Lower lobe of right lung (tissue), 2 donors: ENCODE data around the gene KRCC1. TPM values are rescaled to one million over a fixed set of nuclear protein-coding genes. Genes with fewer than 3 reads are reported as not detected.
"Not testable (repeated sequence)": the region's sequence is repeated elsewhere in the genome, so short reads cannot be mapped to it uniquely, and the experiment has no call there.

Source experiments
- ATAC-seq, 2 donors: fragments of 200-7000 bp; cut with Tn5 transposase; one replicate each; pipeline ENCODE4 v1.9.1; 2020 to 2022; ENCODE audit warnings: mild to moderate bottlenecking in 2 of 2, moderate library complexity in 2 of 2
- DNase-seq: peaks from one replicate; pipeline ENCODE4 v3.0.0-alpha.2; 2020
- H3K27ac ChIP-seq: fragments of 200-600 bp; one replicate; pipeline ENCODE4 v1.8.0; 2022
- H3K27me3 ChIP-seq: fragments of 200-600 bp; one replicate; pipeline ENCODE4 v1.8.0; 2022; ENCODE audit warnings: low read depth
- H3K36me3 ChIP-seq: fragments of 200-600 bp; one replicate; pipeline ENCODE4 v1.8.0; 2022; ENCODE audit warnings: mild to moderate bottlenecking
- H3K4me1 ChIP-seq: fragments of 200-600 bp; one replicate; pipeline ENCODE4 v1.8.0; 2022
- H3K4me3 ChIP-seq: fragments of 200-600 bp; one replicate; pipeline ENCODE4 v1.8.0; 2022; ENCODE audit warnings: mild to moderate bottlenecking
- H3K9me3 ChIP-seq: fragments of 200-600 bp; one replicate; pipeline ENCODE4 v1.8.0; 2022
- intact Hi-C: fragments of 100-400 bp; cut with DNase I; formaldehyde crosslinking; loops from one replicate; pipeline ENCODE4 v1.11.0; 2022
- total RNA-seq: library from RNA; stranded (reverse); fragmentation: NEBNext Ultra II Directional; extraction: Animal tissue kit (Norgen Biotek cat#: 25700); gene quantifications from one replicate; pipeline ENCODE4 v1.2.1, GENCODE V29; 2021
- TF ChIP-seq, protein P1 (sequence below): fragments of 200-600 bp; IDR thresholded peaks from one replicate; pipeline ENCODE4 v1.8.0; 2022; ENCODE audit warnings: antibody characterized with exemption, mild to moderate bottlenecking
- donor health status: DM: no; HTN: yes; CAD: no; lungs with severe emphysema.

KRCC1 gene
- total RNA-seq, 1 donor from 2014 or later, result 24.7 TPM

DNA sequence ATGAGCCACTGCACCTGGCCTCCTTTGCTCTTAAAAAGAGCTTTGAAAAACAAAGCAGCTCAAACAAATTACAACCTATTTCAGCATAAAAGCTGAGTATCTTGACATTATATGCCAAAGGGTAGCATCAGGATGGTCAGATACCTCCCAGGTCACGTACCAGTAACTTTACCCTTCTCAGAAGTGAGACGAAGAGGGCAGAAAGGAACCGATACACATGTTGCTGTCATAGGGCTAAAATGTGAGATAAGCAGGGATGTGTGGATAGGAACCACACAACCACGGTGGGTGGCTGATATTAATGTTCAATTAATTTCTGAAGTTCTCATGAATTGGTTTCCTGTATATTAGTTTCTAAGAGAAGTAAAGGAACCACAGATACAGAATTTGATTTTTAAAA is 26.7 kb downstream of the KRCC1 start:
- DNase-seq (no peak), ATAC-seq (no peak)
- peaks cover 68% of the 10 kb centered on the region for H3K36me3 ChIP-seq
- H3K4me1 ChIP-seq, result no peaks in the 10 kb centered on the region
- H3K4me3 ChIP-seq, result no peak overlapping the region
- TF ChIP-seq, protein P1, sequence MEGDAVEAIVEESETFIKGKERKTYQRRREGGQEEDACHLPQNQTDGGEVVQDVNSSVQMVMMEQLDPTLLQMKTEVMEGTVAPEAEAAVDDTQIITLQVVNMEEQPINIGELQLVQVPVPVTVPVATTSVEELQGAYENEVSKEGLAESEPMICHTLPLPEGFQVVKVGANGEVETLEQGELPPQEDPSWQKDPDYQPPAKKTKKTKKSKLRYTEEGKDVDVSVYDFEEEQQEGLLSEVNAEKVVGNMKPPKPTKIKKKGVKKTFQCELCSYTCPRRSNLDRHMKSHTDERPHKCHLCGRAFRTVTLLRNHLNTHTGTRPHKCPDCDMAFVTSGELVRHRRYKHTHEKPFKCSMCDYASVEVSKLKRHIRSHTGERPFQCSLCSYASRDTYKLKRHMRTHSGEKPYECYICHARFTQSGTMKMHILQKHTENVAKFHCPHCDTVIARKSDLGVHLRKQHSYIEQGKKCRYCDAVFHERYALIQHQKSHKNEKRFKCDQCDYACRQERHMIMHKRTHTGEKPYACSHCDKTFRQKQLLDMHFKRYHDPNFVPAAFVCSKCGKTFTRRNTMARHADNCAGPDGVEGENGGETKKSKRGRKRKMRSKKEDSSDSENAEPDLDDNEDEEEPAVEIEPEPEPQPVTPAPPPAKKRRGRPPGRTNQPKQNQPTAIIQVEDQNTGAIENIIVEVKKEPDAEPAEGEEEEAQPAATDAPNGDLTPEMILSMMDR, result no peak
- intact Hi-C loops, result no loop called here
- no peak overlapping the region for H3K27ac ChIP-seq
- no peaks in the 10 kb centered on the region for H3K27me3 ChIP-seq
- H3K9me3 ChIP-seq, result no peaks in the 10 kb centered on the region

DNA sequence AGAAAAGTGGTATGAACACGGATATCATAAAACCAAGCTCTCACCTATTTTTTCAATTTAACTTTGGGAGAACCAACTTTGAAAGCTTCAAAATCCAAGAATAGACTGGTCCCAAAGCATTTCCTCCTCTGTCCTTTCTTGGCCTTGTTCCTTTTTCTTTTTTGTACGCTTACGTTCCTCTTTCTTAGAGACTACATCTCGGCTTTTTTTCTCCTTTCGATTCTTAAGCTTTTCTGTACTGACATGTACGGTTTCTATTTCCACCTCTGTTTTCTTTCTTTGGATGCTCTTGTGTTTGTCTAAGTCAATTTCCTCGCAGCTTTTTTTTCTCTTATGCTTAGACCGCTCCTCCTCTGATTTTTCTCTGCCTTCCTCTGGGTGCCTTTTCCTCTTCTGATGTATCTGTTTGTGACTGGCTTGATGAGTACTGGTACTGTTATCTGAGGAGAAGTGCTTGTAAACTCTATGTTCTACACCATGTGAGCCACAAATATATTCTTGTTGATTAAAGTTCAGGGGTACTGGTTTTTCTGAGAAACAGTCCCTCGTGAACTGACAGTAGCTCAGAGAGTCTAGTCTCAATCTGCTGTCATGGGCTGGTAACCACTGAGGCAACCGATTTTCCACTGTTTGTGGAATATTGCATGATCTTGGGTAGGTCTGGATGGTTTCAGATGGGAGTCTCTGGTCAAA is 27.7 kb downstream of the KRCC1 start:
- intact Hi-C loops, result no loop called here
- ATAC-seq (no peak), DNase-seq (no peak)
- Histone ChIP-seq H3K4me3 (no peak overlapping the region), H3K27ac (no peak overlapping the region), H3K36me3 (peaks cover 57% of the 10 kb centered on the region), H3K4me1 (no peaks in the 10 kb centered on the region), H3K27me3 (no peaks in the 10 kb centered on the region), H3K9me3 (no peaks in the 10 kb centered on the region)
- TF ChIP-seq, protein P1, result no peak

DNA sequence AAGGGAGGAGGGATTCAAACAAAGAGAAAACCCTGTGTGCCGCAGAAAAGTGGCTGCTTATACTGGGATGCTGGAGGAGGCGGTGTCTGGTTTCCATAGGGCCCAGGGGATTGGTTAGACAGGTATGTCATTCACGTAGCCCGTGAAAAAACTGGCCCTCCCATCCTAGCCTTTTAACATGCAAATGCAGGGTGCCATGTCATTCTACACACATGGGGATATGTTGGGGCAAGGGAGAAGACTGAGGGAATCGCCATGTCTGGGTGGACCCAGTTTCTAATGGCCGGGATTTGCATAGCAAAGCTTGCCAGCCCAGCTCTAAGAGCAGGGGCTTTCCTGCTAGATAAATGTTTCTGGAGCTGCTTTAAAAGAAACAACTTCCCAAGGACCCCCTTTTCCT is 31.1 kb downstream of the KRCC1 start:
- ATAC-seq (no peak), DNase-seq (no peak)
- Histone ChIP-seq H3K4me1 (no peaks in the 10 kb centered on the region), H3K4me3 (no peak overlapping the region), H3K36me3 (peaks cover 24% of the 10 kb centered on the region), H3K27me3 (no peaks in the 10 kb centered on the region), H3K27ac (no peak overlapping the region), H3K9me3 (no peaks in the 10 kb centered on the region)
- intact Hi-C loops, result no loop called here
- TF ChIP-seq, protein P1, result no peak

DNA sequence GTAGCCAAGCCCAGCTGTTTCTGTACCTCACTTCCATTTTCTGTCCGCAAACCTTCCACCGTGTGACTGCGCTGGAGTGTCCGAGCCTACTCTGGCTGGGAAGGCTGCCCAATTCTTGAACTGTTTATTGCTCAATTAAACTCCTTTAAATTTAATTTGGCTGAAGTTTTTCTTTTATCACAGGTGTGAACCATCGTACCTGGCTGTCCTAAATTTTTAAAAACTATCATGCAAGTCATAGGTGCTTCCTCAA is 33.0 kb downstream of the KRCC1 start:
- no peaks in the 10 kb centered on the region for H3K4me1 ChIP-seq
- intact Hi-C loops, result no loop called here
- no peaks in the 10 kb centered on the region for H3K27me3 ChIP-seq
- TF ChIP-seq, protein P1, result no peak
- DNase-seq, result no peak
- no peaks in the 10 kb centered on the region for H3K9me3 ChIP-seq
- peaks cover 5% of the 10 kb centered on the region for H3K36me3 ChIP-seq
- no peak overlapping the region for H3K4me3 ChIP-seq
- ATAC-seq, result peak in 1 of 2 donors; percentile 51
- no peak overlapping the region for H3K27ac ChIP-seq

DNA sequence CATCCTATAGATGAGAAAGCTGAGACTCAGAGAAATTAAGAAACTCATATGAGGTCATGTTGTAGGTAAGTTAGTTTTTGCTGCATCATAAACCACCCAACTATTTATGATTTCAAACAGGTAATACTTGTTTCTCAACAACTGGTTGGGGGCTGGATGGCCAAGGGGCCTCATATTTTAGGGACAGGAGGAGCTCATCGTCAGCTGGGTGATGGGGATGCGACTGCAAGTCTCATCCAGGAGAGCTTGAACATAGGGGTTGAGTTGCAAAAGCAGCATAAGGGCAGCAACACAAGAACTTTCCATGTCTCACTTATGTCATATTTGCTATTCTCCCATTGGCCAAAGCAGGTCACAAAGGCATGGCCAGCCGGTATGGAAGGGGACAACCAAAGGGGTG is 35.6 kb downstream of the KRCC1 start:
- TF ChIP-seq, protein P1, result no peak
- DNase-seq (no peak), ATAC-seq (no peak)
- no peak overlapping the region for H3K27ac ChIP-seq
- intact Hi-C loops, result no loop called here
- no peaks in the 10 kb centered on the region for H3K27me3 ChIP-seq
- H3K4me1 ChIP-seq, result no peaks in the 10 kb centered on the region
- H3K36me3 ChIP-seq, result no peaks in the 10 kb centered on the region
- no peak overlapping the region for H3K4me3 ChIP-seq
- H3K9me3 ChIP-seq, result no peaks in the 10 kb centered on the region

DNA sequence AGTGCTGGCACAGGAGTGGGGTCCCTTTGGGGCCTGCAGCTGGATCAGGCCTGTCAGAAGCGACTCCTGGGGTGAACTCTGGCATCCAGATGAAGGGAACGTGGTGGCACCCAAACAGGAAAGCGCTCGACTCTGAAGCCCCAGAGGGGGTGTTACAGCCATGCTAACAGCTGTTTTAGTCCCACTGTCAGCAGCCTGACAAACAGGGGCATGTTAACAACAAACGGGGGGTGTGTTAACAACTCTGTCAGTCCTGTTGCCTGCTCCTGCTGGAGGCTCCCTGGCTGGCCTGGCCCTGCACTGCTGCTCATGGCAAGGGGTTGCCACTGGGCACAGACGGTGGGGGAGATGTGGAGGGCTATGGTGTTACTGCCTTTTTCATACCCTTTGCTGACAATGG is 36.7 kb downstream of the KRCC1 start:
- intact Hi-C loops, result no loop called here
- Histone ChIP-seq H3K27me3 (no peaks in the 10 kb centered on the region), H3K36me3 (no peaks in the 10 kb centered on the region), H3K4me3 (no peak overlapping the region), H3K4me1 (no peaks in the 10 kb centered on the region), H3K27ac (no peak overlapping the region), H3K9me3 (no peaks in the 10 kb centered on the region)
- ATAC-seq (no peak), DNase-seq (no peak)
- TF ChIP-seq, protein P1, result no peak

DNA sequence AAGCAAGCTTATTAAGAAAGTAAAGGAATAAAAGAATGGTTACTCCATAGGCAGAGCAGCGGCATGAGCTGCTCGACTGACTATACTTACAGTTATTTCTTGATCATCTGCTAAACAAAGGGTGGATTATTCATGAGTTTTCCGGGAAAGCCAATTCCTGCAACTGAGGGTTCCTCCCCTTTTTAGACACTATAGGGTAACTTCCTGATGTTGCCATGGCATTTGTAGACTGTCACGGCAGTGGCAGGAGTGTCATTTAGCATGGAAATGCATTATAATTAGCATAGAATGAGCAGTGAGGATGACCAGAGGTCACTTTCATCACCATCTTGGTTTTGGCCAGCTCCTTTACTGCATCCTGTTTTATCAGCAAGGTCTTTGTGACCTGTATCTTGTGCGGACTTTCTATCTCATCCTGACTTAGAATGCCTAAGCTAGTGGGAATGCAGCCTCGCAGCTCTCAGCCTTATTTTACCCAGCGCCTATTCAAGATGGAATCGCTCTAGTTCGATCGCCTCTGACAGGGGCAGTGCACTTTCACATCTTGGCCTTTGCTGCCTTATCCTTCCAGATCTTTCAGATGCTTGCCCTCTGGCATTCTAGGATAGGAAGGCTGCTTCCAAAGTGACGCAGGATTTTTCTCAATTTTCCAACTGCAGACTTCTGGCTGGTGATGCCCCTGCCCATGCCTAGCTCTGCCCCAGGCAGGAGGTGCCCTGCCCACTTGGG is 37.3 kb downstream of the KRCC1 start:
- H3K27me3 ChIP-seq, DNase-seq, H3K36me3 ChIP-seq, H3K4me3 ChIP-seq, ATAC-seq, intact Hi-C loops, H3K27ac ChIP-seq, H3K9me3 ChIP-seq, H3K4me1 ChIP-seq: not testable (repeated sequence)

DNA sequence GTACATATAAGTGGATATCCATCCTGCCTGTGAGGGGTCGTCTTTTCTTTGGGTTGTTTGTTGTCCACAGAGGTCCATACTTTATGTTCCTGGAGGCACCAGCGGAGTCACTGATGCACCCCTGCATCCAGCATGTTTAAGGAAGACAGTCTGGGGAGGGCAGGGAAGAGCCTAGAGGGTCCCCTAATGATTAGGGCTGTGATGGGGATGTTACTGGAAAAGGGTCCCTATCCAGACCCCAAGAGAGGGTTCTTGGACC is 37.9 kb downstream of the KRCC1 start:
- H3K4me3 ChIP-seq, H3K27ac ChIP-seq, intact Hi-C loops, ATAC-seq, H3K4me1 ChIP-seq, H3K27me3 ChIP-seq, H3K36me3 ChIP-seq, DNase-seq, H3K9me3 ChIP-seq: not testable (repeated sequence)
